OCI-LY1 (cell line): ENCODE results near the gene WDR6.

ENCODE experiments used
- H2AFZ ChIP-seq: fragments of 200-600 bp; sonication (generic), shearing (Covaris generic); 2 replicates; pipeline ENCODE4 v1.6.0; 2014; ENCODE audit warnings: antibody characterized with exemption, mild to moderate bottlenecking, low read length
- H3F3A ChIP-seq: fragments of 200-600 bp; sonication (generic), shearing (Covaris generic); 2 replicates; pipeline ENCODE4 v1.6.0; 2014; ENCODE audit warnings: mild to moderate bottlenecking, antibody characterized with exemption, low read length, moderate library complexity; ENCODE audit not compliant: insufficient read depth
- H3K27ac ChIP-seq: fragments of 200-600 bp; sonication (generic); 2 replicates; pipeline ENCODE4 v1.5.1; 2014; ENCODE audit warnings: low read length, mixed run types, mild to moderate bottlenecking, low read depth; ENCODE audit not compliant: poor library complexity, severe bottlenecking
- H3K27me3 ChIP-seq: fragments of 200-600 bp; sonication (generic); 2 replicates; pipeline ENCODE4 v1.6.0; 2014; ENCODE audit warnings: antibody characterized with exemption, mild to moderate bottlenecking, low read length, moderate library complexity; ENCODE audit not compliant: insufficient read depth
- H3K36me3 ChIP-seq: fragments of 200-600 bp; sonication (generic); 2 replicates; pipeline ENCODE4 v1.6.1; 2014; ENCODE audit warnings: mild to moderate bottlenecking, antibody characterized with exemption, low read length, moderate library complexity, mixed read lengths; ENCODE audit not compliant: insufficient read depth
- H3K4me1 ChIP-seq: fragments of 200-600 bp; sonication (generic); 2 replicates; pipeline ENCODE4 v1.5.1; 2014; ENCODE audit warnings: mild to moderate bottlenecking, low read length, moderate library complexity; ENCODE audit not compliant: insufficient read depth, severe bottlenecking
- H3K4me2 ChIP-seq: fragments of 200-600 bp; sonication (generic), shearing (Covaris generic); 2 replicates; pipeline ENCODE4 v1.6.1; 2014; ENCODE audit warnings: low read length
- H3K4me3 ChIP-seq: fragments of 200-600 bp; sonication (generic); 2 replicates; pipeline ENCODE4 v1.5.1; 2014; ENCODE audit warnings: low read length, low read depth, mild to moderate bottlenecking, mixed read lengths; ENCODE audit not compliant: poor library complexity, severe bottlenecking
- H3K79me2 ChIP-seq: fragments of 200-600 bp; shearing (Covaris generic); 2 replicates; pipeline ENCODE4 v1.6.1; 2016; ENCODE audit warnings: mixed run types, low read length, mixed read lengths; ENCODE audit not compliant: insufficient read depth
- H3K9ac ChIP-seq: fragments of 200-600 bp; sonication (generic), shearing (Covaris generic); 2 replicates; pipeline ENCODE4 v1.6.1; 2014; ENCODE audit warnings: mild to moderate bottlenecking, low read length, mixed read lengths
- H3K9me2 ChIP-seq: fragments of 200-600 bp; sonication (generic), shearing (Covaris generic); 2 replicates; pipeline ENCODE4 v1.6.1; 2014; ENCODE audit warnings: low read depth, mild to moderate bottlenecking, low read length, mixed read lengths
- H3K9me3 ChIP-seq: fragments of 200-600 bp; shearing (Covaris generic); 2 replicates; pipeline ENCODE4 v1.6.1; 2014; ENCODE audit warnings: low read length, mixed read lengths
- H4K20me1 ChIP-seq: fragments of 200-600 bp; sonication (generic), shearing (Covaris generic); 2 replicates; pipeline ENCODE4 v1.6.0; 2016; ENCODE audit warnings: mild to moderate bottlenecking, low read length; ENCODE audit not compliant: insufficient read depth
- EZH2 ChIP-seq: fragments of 200-600 bp; sonication (generic), shearing (Covaris generic); IDR thresholded peaks from 2 replicates; pipeline ENCODE4 v1.8.0; 2017; ENCODE audit warnings: borderline replicate concordance, mixed run types, mild to moderate bottlenecking, antibody characterized with exemption, low read length, moderate library complexity, mixed read lengths
- TF ChIP-seq, protein P1 (sequence below): fragments of 200-600 bp; sonication (generic), shearing (Covaris generic); IDR thresholded peaks from 2 replicates; pipeline ENCODE4 v1.5.1; 2017; ENCODE audit warnings: mild to moderate bottlenecking, antibody characterized with exemption, low read length, moderate library complexity, mixed read lengths

Gene WDR6

DNA sequence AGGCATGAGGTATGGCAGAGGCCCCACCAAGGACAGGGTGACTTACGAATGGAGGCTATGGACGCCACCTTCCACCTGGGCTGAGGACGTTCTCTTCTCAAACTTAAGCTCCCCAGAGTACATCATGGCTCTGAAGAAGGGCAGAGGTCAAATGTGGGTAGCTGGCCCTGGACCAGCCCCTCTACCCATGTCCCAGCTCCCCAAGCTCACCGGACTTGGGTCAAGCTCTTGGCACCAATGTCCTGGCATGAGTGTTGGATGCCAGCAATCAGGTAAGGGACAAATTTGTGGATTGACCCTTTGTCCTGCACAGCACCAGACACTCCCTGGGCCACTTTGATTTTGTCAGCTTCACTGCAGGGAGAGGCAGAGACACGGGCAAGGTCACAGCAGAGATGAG, 17.3 kb downstream of the WDR6 start:
- H3F3A ChIP-seq = no peaks in the 10 kb centered on the region

DNA sequence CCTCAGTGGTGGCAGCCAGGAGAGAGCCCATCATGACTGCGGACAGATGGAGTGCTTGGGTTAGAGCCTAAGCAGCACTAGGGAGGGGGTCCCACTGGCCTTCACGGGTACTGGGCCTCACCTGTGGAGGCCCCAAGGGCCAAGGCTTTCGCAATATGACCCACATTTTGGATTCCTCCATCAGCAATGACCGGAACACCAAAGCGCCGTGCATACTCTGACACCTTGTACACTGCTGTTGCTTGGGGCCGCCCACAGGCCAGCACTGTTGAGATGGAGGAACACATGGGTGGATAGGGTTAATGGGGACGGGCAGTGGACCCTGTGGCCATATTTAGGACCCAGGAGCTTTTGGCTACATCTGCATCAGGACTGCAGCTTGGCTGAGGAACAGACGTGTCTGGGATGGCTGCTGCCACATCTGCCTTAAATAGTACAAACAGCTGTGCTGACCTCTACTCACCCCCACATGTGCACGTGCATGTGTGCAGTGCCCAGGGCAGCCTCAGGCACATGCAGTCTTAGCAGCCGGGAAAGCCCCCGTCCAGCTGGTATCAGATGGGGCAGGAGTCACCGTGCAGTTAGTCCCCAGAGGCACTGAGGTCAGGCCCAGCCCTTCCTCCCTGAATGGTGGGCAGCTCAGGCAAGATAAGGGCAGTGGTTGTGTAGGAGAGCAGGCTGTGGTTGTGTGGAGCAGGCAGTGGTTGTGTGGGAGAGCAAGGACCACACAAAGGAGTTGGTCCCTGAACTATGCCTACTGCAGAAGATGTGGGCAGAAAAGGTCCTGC, 18.0 kb downstream of the WDR6 start:
- H3K27ac ChIP-seq = peak overlapping the region; percentile 4
- H4K20me1 ChIP-seq = no peaks in the 10 kb centered on the region

More for the DNA sequence above, 17.3 kb downstream of the WDR6 start:
- H3K9me2 ChIP-seq = no peaks in the 10 kb centered on the region
- no peak overlapping the region for H3K9ac ChIP-seq
- H2AFZ ChIP-seq = no peak overlapping the region
- H3K36me3 ChIP-seq = peaks cover 59% of the 10 kb centered on the region
- H3K27me3 ChIP-seq = no peaks in the 10 kb centered on the region
- H3K4me2 ChIP-seq = no peak overlapping the region
- H3K4me3 ChIP-seq = no peak overlapping the region
- H3K79me2 ChIP-seq = peaks cover 13% of the 10 kb centered on the region; the same call in 1 of the 2 replicates
- H3K9me3 ChIP-seq = no peaks in the 10 kb centered on the region
- no peak overlapping the region for H3K27ac ChIP-seq
- no peaks in the 10 kb centered on the region for H4K20me1 ChIP-seq
- TF ChIP-seq, protein P1, sequence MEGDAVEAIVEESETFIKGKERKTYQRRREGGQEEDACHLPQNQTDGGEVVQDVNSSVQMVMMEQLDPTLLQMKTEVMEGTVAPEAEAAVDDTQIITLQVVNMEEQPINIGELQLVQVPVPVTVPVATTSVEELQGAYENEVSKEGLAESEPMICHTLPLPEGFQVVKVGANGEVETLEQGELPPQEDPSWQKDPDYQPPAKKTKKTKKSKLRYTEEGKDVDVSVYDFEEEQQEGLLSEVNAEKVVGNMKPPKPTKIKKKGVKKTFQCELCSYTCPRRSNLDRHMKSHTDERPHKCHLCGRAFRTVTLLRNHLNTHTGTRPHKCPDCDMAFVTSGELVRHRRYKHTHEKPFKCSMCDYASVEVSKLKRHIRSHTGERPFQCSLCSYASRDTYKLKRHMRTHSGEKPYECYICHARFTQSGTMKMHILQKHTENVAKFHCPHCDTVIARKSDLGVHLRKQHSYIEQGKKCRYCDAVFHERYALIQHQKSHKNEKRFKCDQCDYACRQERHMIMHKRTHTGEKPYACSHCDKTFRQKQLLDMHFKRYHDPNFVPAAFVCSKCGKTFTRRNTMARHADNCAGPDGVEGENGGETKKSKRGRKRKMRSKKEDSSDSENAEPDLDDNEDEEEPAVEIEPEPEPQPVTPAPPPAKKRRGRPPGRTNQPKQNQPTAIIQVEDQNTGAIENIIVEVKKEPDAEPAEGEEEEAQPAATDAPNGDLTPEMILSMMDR = no peak
- no peak for TF ChIP-seq EZH2
- peaks cover 58% of the 10 kb centered on the region for H3K4me1 ChIP-seq

GRCh38 chr3:49025793-49026520, 18.8 kb downstream of the WDR6 start:
- peaks cover 54% of the 10 kb centered on the region for H3K4me1 ChIP-seq
- no peaks in the 10 kb centered on the region for H3K79me2 ChIP-seq
- H3K27ac ChIP-seq = peak overlapping the region; percentile 4
- H4K20me1 ChIP-seq = no peaks in the 10 kb centered on the region
- H2AFZ ChIP-seq = no peak overlapping the region
- TF ChIP-seq EZH2 = no peak
- TF ChIP-seq, protein P1 = no peak
- 0 out of 2 replicates have a peak, but pooled peaks cover 2% of the 10 kb centered on the region for H3F3A ChIP-seq
- no peak overlapping the region for H3K9ac ChIP-seq
- H3K4me2 ChIP-seq = no peak overlapping the region; the same call in 1 of the 2 replicates
- peaks cover 72% of the 10 kb centered on the region for H3K36me3 ChIP-seq
- H3K9me3 ChIP-seq = no peaks in the 10 kb centered on the region
- H3K4me3 ChIP-seq = no peak overlapping the region
- no peaks in the 10 kb centered on the region for H3K27me3 ChIP-seq
- H3K9me2 ChIP-seq = no peaks in the 10 kb centered on the region

More for the DNA sequence above, 18.0 kb downstream of the WDR6 start:
- Histone ChIP-seq H3K79me2 (peaks cover 6% of the 10 kb centered on the region; the same call in 1 of the 2 replicates), H3K36me3 (peaks cover 64% of the 10 kb centered on the region), H2AFZ (no peak overlapping the region), H3K9me3 (no peaks in the 10 kb centered on the region), H3K27me3 (no peaks in the 10 kb centered on the region), H3K9me2 (no peaks in the 10 kb centered on the region), H3K4me2 (no peak overlapping the region; the same call in 1 of the 2 replicates), H3K4me3 (no peak overlapping the region), H3K9ac (no peak overlapping the region), H3K4me1 (peaks cover 54% of the 10 kb centered on the region), H3F3A (0 out of 2 replicates have a peak, but pooled peaks cover 2% of the 10 kb centered on the region)
- TF ChIP-seq, protein P1 = no peak
- TF ChIP-seq EZH2 = no peak
